H1 (cell line): ENCODE data around the gene RAET1G. TPM values are rescaled to one million over a fixed set of nuclear protein-coding genes. Genes with fewer than 3 reads are reported as not detected.

Source experiments
- BACH1 ChIP-seq: IDR thresholded peaks from 2 replicates; pipeline ENCODE4 v1.6.1; 2012; ENCODE audit warnings: low read length, improper control_type of control experiment
- PHF8 ChIP-seq: fragments of 200-600 bp; sonication (generic); conservative IDR thresholded peaks from 2 replicates; pipeline ENCODE4 v1.7.1; 2012; ENCODE audit warnings: low read depth, mild to moderate bottlenecking, inconsistent platforms, low read length, moderate library complexity
- POLR2A ChIP-seq, 2 experiments: IDR thresholded peaks; 1 replicate in 1 of 2; 2 replicates in 1 of 2; pipeline ENCODE4 v1.6.1; 2011; ENCODE audit warnings: low read depth in 2 of 2, low read length in 2 of 2, mild to moderate bottlenecking in 2 of 2; ENCODE audit errors: control extremely low read depth in 1 of 2
- YY1 ChIP-seq: IDR thresholded peaks from 2 replicates; pipeline ENCODE4 v1.6.1; 2011; ENCODE audit warnings: low read depth, mild to moderate bottlenecking, low read length
- polyA plus RNA-seq, 7 experiments: library from polyadenylated mRNA; depleted of rRNA in 3 of 7; stranded (reverse) in 5 of 7; unstranded in 2 of 7; fragments of >200 nt in 5 of 7; fragments of 200-250 nt in 2 of 7; gene quantifications; 1 replicate in 5 of 7; 2 replicates in 1 of 7; 4 replicates in 1 of 7; pipeline versions ENCODE4 v1.2.1 to v1.2.3, GENCODE V29; 2011 to 2013; ENCODE audit warnings: missing spikeins in 2 of 7, mixed read lengths in 2 of 7
- total RNA-seq: library from RNA; stranded (reverse); fragmentation: NEBNext Ultra II Directional; extraction: Animal tissue kit (Norgen Biotek cat#: 25700); gene quantifications from 2 replicates; pipeline ENCODE4 v1.2.1, GENCODE V29; 2021
- TF ChIP-seq, protein P1 (sequence below): IDR thresholded peaks from 2 replicates; pipeline ENCODE4 v1.6.1; 2012; ENCODE audit warnings: inconsistent platforms

The RAET1G gene
- total and polyA plus RNA-seq, 2 of the 8 experiments (the other 6 are each of a cell fraction or from before 2014, with no cell fraction given), result 0.08 TPM; not detected in 1

GRCh38 chr6:149881860-149882259 lies 41.1 kb downstream of the RAET1G start (continued):
- TF ChIP-seq POLR2A (IDR thresholded peaks at IDR 0.05; ENCODE audit: control extremely low read depth in 1 of 2, low read depth in 2 of 2, low read length in 2 of 2) (no peak), BACH1 (no peak), PHF8 (no peak), YY1 (no peak)
- TF ChIP-seq, protein P1, sequence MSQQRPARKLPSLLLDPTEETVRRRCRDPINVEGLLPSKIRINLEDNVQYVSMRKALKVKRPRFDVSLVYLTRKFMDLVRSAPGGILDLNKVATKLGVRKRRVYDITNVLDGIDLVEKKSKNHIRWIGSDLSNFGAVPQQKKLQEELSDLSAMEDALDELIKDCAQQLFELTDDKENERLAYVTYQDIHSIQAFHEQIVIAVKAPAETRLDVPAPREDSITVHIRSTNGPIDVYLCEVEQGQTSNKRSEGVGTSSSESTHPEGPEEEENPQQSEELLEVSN, result no peak
- TF ChIP-seq, all 59 proteins: peak for 0
